SIG-M5 treated with dmso at 0.1 percent for 504 hours (cell line): ENCODE data around the gene FOXL2.

Experiments used
- DNase-seq: peaks from one replicate; lab custom pipeline; 2025; ENCODE audit not compliant: unreplicated experiment; lab: John Stamatoyannopoulos, UW

FOXL2 gene

DNA sequence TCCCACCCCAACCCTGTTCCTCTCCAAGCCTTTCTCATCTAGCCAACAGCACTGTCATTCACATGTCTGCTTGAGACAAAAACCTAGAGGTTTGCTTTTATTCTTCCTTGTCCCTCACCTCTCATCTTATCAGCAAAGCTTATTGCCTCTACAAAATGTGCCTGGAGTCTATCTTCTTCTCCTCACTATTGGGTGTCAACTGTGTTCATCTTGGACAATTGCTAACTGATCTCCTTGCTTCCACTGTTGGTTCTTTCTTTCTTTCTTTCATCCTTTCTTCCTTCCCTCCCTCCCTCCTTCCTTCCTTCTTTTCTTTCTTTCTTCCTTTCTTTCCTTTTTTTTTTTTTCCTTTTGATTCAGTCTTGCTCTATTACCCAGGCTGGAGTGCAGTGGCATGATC lies 48.2 kb downstream of the FOXL2 start:
- no peak for DNase-seq

DNA sequence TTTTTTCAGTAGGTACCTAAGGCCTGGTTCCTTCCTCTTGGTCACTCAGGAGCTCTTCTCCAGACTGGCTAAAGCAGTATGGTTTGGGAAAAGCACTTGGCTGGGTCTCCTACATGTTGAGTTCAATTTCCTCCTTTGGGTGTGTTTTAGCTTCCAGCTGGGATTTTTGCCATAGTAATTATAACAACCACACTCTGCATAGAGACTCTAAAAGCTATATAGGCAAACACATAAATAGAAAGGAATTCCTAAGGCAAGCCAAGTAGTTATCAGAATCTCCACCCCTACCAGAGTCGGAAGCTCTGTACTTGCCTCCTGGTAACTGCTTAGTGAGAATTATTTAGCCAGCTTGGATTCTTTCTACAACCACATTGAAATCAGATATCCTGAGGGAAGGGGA lies 48.6 kb downstream of the FOXL2 start:
- no peak for DNase-seq
